ENCODE results near the gene C6orf136. TPM values are rescaled to one million over a fixed set of nuclear protein-coding genes. Genes with fewer than 3 reads are reported as not detected.

C6orf136 gene
- total and polyA plus RNA-seq, 9 of the 15 experiments (the other 6 are each of a cell fraction or from before 2014, with no cell fraction given) = 14.1 to 63.1 (median 18.4) TPM

- TF ChIP-seq ZNF592 (IDR thresholded peaks at IDR 0.05) (peak; percentile 70), NFYB (IDR thresholded peaks at IDR 0.05; ENCODE audit: extremely low read depth, insufficient read length) (no peak), CTBP1 (IDR thresholded peaks at IDR 0.05; ENCODE audit: borderline replicate concordance) (peak; percentile 75; the same call in 1 of the 2 replicates), MCM3 (IDR thresholded peaks at IDR 0.05) (no peak), ZNF699 (CRISPR knock-in tag; IDR thresholded peaks at IDR 0.05; ENCODE audit: insufficient replicate concordance) (no peak), DNMT1 (IDR thresholded peaks at IDR 0.05) (no peak), GABPB2 (CRISPR knock-in tag; conservative IDR thresholded peaks at IDR 0.05) (no peak), POLR2H (tag; IDR thresholded peaks at IDR 0.05; ENCODE audit: low read depth) (no peak), SLC30A9 (CRISPR knock-in tag; IDR thresholded peaks at IDR 0.05) (no peak), NCOA2 (IDR thresholded peaks at IDR 0.05; ENCODE audit: partially characterized antibody in 2 of 2) (no peak), ZBTB1 (CRISPR knock-in tag; IDR thresholded peaks at IDR 0.05; ENCODE audit: borderline replicate concordance, low read depth) (no peak), ZNF24 (IDR thresholded peaks at IDR 0.05) (peak; percentile 63; the same call in 1 of the 2 replicates), GATAD2B (IDR thresholded peaks at IDR 0.05; ENCODE audit: borderline replicate concordance) (no peak), TSC22D4 (tag; IDR thresholded peaks at IDR 0.05) (no peak), E2F3 (CRISPR knock-in tag; IDR thresholded peaks at IDR 0.05) (no peak), ZNF133 (CRISPR knock-in tag; IDR thresholded peaks at IDR 0.05) (no peak), BRCA1 (IDR thresholded peaks at IDR 0.05) (no peak), BRCA1 (CRISPR knock-in tag; IDR thresholded peaks at IDR 0.05) (no peak), MAZ (CRISPR knock-in tag; conservative IDR thresholded peaks at IDR 0.05 in 1 of 2, IDR thresholded peaks at IDR 0.05 in 1 of 2) (peak; percentile 69 to 92), SMC3 (conservative IDR thresholded peaks at IDR 0.05; ENCODE audit: insufficient read depth, low read depth, low read length) (peak; percentile 100), ZBTB8A (IDR thresholded peaks at IDR 0.05; ENCODE audit: partially characterized antibody) (no peak), PHB (CRISPR knock-in tag; IDR thresholded peaks at IDR 0.05) (no peak), NUFIP1 (IDR thresholded peaks at IDR 0.05; ENCODE audit: partially characterized antibody) (no peak), ATF1 (CRISPR knock-in tag; IDR thresholded peaks at IDR 0.05) (no peak), ATF1 (tag; IDR thresholded peaks at IDR 0.05) (0 out of 2 replicates have a peak, but pooled peaks have one; percentile 12), SRF (CRISPR knock-in tag; IDR thresholded peaks at IDR 0.05) (peak in 1 of 2 experiments; percentile 52; a peak in 1 of 4 replicates)
- TF ChIP-seq, protein P1, sequence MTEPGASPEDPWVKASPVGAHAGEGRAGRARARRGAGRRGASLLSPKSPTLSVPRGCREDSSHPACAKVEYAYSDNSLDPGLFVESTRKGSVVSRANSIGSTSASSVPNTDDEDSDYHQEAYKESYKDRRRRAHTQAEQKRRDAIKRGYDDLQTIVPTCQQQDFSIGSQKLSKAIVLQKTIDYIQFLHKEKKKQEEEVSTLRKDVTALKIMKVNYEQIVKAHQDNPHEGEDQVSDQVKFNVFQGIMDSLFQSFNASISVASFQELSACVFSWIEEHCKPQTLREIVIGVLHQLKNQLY (CRISPR knock-in tag; conservative IDR thresholded peaks at IDR 0.05) = no peak
Observed at GRCh38 chr6:30678964-30679726, 32.2 kb downstream of the C6orf136 start (continued).

Measured in K562 (cell line).